Measurements from ENCODE around the gene ST6GAL1.

The ST6GAL1 gene

DNA sequence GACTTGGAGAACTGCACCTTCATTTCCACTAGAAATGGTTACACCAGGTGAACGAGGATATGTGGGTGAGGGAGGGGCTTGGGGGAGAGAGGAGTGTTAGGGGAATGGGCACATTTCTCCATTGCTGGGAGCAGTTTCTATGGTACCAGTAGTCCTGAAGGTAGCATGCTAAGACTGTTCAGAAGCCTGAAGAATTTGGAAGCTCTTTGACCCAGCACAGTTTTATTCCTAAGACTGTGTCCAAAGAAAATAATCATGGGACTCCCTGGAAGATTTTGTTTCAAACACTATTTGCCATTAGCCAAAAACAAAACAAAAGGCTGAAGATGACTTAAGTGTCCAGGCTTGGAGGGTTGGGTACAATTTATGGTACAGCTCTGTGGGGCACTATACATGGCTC is 32.1 kb downstream of the ST6GAL1 start:
- TF ChIP-seq SIN3A (IDR thresholded peaks at IDR 0.05; ENCODE audit: borderline replicate concordance, insufficient read depth, low read length) (no peak), POLR2AphosphoS5 (IDR thresholded peaks at IDR 0.05; ENCODE audit: low read depth, low read length) (no peak), TAF1 (IDR thresholded peaks at IDR 0.05; ENCODE audit: borderline replicate concordance, insufficient read depth, low read length) (no peak), FOXP2 (optimal IDR thresholded peaks at IDR 0.05; ENCODE audit: borderline replicate concordance, extremely low read depth, extremely low read length, insufficient read depth) (no peak)

DNA sequence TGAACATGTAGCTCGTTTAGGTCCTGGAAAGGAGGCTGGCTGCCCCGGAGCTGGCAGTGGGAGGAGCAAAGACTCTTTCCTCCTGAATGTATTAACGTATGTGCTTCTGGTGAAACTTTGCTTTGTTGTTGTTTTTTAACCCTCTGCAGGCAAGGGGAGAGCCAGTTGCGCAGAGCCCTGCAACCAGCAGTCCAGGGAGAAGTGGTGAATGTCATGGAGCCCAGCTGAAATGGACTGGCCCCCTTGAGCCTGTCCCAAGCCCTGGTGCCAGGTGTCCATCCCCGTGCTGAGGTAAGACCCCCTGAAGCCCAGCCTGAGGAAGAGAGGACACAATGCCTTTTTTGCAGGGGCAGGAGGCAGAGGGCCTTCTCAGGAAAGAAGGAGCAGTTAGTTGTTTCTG is 33.3 kb downstream of the ST6GAL1 start:
- TF ChIP-seq, protein P1, sequence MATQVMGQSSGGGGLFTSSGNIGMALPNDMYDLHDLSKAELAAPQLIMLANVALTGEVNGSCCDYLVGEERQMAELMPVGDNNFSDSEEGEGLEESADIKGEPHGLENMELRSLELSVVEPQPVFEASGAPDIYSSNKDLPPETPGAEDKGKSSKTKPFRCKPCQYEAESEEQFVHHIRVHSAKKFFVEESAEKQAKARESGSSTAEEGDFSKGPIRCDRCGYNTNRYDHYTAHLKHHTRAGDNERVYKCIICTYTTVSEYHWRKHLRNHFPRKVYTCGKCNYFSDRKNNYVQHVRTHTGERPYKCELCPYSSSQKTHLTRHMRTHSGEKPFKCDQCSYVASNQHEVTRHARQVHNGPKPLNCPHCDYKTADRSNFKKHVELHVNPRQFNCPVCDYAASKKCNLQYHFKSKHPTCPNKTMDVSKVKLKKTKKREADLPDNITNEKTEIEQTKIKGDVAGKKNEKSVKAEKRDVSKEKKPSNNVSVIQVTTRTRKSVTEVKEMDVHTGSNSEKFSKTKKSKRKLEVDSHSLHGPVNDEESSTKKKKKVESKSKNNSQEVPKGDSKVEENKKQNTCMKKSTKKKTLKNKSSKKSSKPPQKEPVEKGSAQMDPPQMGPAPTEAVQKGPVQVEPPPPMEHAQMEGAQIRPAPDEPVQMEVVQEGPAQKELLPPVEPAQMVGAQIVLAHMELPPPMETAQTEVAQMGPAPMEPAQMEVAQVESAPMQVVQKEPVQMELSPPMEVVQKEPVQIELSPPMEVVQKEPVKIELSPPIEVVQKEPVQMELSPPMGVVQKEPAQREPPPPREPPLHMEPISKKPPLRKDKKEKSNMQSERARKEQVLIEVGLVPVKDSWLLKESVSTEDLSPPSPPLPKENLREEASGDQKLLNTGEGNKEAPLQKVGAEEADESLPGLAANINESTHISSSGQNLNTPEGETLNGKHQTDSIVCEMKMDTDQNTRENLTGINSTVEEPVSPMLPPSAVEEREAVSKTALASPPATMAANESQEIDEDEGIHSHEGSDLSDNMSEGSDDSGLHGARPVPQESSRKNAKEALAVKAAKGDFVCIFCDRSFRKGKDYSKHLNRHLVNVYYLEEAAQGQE (IDR thresholded peaks at IDR 0.05; ENCODE audit: insufficient read depth in 1 of 2, low read depth in 2 of 2, low read length in 2 of 2): no peak

DNA sequence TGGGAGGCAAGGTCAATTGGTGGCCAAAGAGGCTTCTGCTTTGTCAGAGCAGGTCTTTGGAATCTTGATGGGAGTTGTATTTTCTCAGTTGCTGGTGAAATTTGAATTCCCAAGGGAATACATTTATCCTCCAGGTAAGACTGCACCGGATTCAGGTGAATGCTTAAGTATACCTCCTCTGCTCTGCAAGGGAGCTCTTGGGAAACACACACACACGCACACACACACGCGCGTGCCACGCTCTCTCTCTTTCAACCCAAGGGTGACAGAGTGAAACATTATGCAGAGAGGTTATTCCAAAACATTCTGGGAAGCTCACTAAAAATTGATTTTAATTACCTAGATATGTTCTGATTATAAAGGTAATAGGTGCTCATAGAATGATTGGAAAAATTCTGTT is 33.7 kb downstream of the ST6GAL1 start:
- TF ChIP-seq FOXP2 (optimal IDR thresholded peaks at IDR 0.05; ENCODE audit: borderline replicate concordance, extremely low read depth, extremely low read length, insufficient read depth) (no peak), SIN3A (IDR thresholded peaks at IDR 0.05; ENCODE audit: borderline replicate concordance, insufficient read depth, low read length) (no peak), POLR2AphosphoS5 (IDR thresholded peaks at IDR 0.05; ENCODE audit: low read depth, low read length) (no peak), TAF1 (IDR thresholded peaks at IDR 0.05; ENCODE audit: borderline replicate concordance, insufficient read depth, low read length) (no peak)
- TF ChIP-seq, protein P1 (IDR thresholded peaks at IDR 0.05; ENCODE audit: insufficient read depth in 1 of 2, low read depth in 2 of 2, low read length in 2 of 2): no peak

DNA sequence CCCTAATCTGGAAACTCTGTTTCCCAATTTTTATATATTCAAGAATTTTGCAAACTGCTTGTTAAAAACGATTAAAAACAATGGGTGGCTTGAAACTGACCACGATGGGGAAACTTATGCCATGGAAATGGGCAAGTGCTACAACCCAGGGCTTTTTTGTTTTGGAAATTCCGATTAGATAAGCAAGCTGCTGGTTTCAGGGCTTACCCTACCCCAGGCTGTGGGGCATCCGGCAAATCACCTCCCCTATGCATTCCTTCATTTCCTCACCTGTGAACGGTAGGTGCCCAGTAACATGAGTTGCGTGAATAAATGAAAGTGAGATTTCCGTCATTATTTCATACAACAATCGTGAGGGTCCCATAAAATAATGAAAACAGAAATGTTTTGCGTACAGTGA is 34.3 kb downstream of the ST6GAL1 start:
- TF ChIP-seq POLR2AphosphoS5 (IDR thresholded peaks at IDR 0.05; ENCODE audit: low read depth, low read length) (no peak), FOXP2 (optimal IDR thresholded peaks at IDR 0.05; ENCODE audit: borderline replicate concordance, extremely low read depth, extremely low read length, insufficient read depth) (no peak)
- TF ChIP-seq, protein P1 (IDR thresholded peaks at IDR 0.05; ENCODE audit: insufficient read depth in 1 of 2, low read depth in 2 of 2, low read length in 2 of 2): no peak

DNA sequence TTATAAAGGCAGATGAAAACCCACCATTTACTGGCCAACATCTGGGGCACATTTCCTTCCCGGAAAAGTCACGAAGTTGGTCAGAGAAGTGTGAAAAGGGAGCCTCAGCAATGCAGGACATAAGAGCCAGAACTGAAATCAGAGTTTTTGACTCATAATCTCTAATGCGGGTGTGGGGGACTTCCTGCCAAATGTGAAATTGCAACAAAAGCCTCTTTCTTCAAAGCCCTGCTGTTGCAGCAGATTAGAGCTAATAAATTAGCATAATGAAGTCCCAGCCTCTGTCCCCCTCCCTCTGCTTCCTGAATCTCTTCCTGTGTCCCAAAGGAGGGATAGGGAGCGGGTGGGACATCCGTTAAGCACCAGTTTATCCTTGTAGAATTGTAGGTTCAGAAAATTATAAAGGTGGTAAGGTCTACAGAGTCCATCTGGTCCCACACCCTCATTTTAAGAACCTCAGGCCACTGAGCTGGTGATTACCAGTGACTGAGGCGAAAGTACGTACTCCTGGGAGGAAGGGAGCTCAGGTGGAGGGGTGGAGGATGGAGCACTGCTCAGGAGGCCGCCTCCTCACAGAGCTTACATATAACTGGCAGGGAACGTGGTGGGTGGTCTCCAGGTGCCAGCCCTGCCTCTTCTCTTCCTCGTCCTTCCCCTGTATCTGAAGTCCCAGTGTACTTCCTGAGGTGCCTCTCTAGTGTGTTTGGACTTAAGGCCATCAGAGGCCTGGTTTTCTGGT is 35.0 kb downstream of the ST6GAL1 start:
- TF ChIP-seq POLR2AphosphoS5 (IDR thresholded peaks at IDR 0.05; ENCODE audit: low read depth, low read length): no peak
- TF ChIP-seq SIN3A (IDR thresholded peaks at IDR 0.05; ENCODE audit: borderline replicate concordance, insufficient read depth, low read length): no peak
- no peak for TF ChIP-seq TAF1 (IDR thresholded peaks at IDR 0.05; ENCODE audit: borderline replicate concordance, insufficient read depth, low read length)
- no peak for TF ChIP-seq FOXP2 (optimal IDR thresholded peaks at IDR 0.05; ENCODE audit: borderline replicate concordance, extremely low read depth, extremely low read length, insufficient read depth)
- TF ChIP-seq, protein P1 (IDR thresholded peaks at IDR 0.05; ENCODE audit: insufficient read depth in 1 of 2, low read depth in 2 of 2, low read length in 2 of 2): no peak

All from PFSK-1 (cell line).